ENCODE data around the gene TMEM11.
A peak's percentile ranks its signal among the peaks of the same experiment; 100 is the strongest.

- TF ChIP-seq CTCF (IDR thresholded peaks at IDR 0.05 in 4 of 5, conservative IDR thresholded peaks at IDR 0.05 in 1 of 5) (no peak), POLR2A (IDR thresholded peaks at IDR 0.05) (peak; percentile 86 to 91)
These were observed 39.1 kb upstream of the TMEM11 start, which contains the start of gene NATD1 for GRCh38 chr17:21252796-21253645.
